ENCODE measurements around the gene ARFGAP2.

DNA sequence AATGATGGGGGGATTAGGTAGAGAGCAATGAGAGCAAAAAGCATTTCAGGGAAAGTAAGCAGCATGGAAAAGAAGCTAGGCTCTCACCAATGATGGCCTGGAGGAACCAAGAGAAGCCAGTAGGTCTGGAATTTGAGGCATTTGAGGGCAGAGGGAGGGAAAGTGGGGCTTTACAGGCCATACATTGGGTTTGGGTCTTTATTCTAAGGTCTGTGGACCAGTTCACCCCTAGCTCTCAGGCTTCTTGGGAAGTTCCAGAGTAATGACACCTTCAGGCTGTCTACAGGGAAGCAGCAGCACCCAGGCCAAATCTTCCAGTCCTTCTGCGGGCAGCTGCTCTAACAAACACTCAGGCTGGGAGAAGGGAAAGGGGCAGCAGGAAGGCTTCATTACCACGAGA is 29.4 kb downstream of the ARFGAP2 start:
- TF ChIP-seq CTCF (IDR thresholded peaks at IDR 0.05) (no peak), POLR2AphosphoS5 (IDR thresholded peaks at IDR 0.05) (no peak), POLR2A (IDR thresholded peaks at IDR 0.05) (no peak), EP300 (IDR thresholded peaks at IDR 0.05) (no peak)

Data from suprapubic skin (tissue), 4 donors.